Spinal cord (tissue), 10 donors: Measurements from ENCODE around the gene PLEKHJ1. TPM values are rescaled to one million over a fixed set of nuclear protein-coding genes. Genes with fewer than 3 reads are reported as not detected.

Experiments used
- DNase-seq, 6 donors: peaks; one replicate each; pipeline versions ENCODE4 v3.0.0 to v3.0.0-alpha.2; 2013 to 2015; ENCODE audit warnings: low spot score in 6 of 6, low read depth in 4 of 6
- H3K27ac ChIP-seq: one replicate; pipeline ENCODE4 v1.5.1; 2013; ENCODE audit warnings: low read depth, low read length, control low read depth
- H3K27me3 ChIP-seq: one replicate; pipeline ENCODE4 v1.6.1; 2013; ENCODE audit warnings: low read length; ENCODE audit not compliant: control insufficient read depth, insufficient read depth
- H3K36me3 ChIP-seq: one replicate; pipeline ENCODE4 v1.6.1; 2013; ENCODE audit warnings: low read length; ENCODE audit not compliant: control insufficient read depth, insufficient read depth
- H3K4me1 ChIP-seq: one replicate; pipeline ENCODE4 v1.6.1; 2013; ENCODE audit warnings: low read length; ENCODE audit not compliant: control insufficient read depth, insufficient read depth
- H3K4me3 ChIP-seq: one replicate; pipeline ENCODE4 v1.5.1; 2013; ENCODE audit warnings: low read depth, low read length, control low read depth
- H3K9me3 ChIP-seq: one replicate; pipeline ENCODE4 v1.6.1; 2013; ENCODE audit warnings: low read length; ENCODE audit not compliant: control insufficient read depth, insufficient read depth
- WGBS: methylation state at CpG from one replicate; pipeline ENCODE4 v1.1.5; 2013; ENCODE audit warnings: missing lambda C conversion rate; ENCODE audit not compliant: insufficient coverage; 5-methylcytosine and 5-hydroxymethylcytosine counted together
- polyA plus RNA-seq, 2 donors: library from polyadenylated mRNA; unstranded; fragments of 120-200 nt; gene quantifications; one replicate each; pipeline ENCODE4 v1.2.1, GENCODE V29; 2013; ENCODE audit not compliant: insufficient read length in 2 of 2
- total RNA-seq, 2 donors: library from RNA; depleted of rRNA in 1 of 2; stranded (reverse); fragments of 120-200 nt in 1 of 2; fragments of >200 nt in 1 of 2; gene quantifications; one replicate each; pipeline versions ENCODE4 v1.2.3 to v1.2.4, GENCODE V29; 2013 to 2014
- donor health status: healthy.

PLEKHJ1 gene
- total and polyA plus RNA-seq, 4 donors, result 46.5 to 106 (median 84.2) TPM

DNA sequence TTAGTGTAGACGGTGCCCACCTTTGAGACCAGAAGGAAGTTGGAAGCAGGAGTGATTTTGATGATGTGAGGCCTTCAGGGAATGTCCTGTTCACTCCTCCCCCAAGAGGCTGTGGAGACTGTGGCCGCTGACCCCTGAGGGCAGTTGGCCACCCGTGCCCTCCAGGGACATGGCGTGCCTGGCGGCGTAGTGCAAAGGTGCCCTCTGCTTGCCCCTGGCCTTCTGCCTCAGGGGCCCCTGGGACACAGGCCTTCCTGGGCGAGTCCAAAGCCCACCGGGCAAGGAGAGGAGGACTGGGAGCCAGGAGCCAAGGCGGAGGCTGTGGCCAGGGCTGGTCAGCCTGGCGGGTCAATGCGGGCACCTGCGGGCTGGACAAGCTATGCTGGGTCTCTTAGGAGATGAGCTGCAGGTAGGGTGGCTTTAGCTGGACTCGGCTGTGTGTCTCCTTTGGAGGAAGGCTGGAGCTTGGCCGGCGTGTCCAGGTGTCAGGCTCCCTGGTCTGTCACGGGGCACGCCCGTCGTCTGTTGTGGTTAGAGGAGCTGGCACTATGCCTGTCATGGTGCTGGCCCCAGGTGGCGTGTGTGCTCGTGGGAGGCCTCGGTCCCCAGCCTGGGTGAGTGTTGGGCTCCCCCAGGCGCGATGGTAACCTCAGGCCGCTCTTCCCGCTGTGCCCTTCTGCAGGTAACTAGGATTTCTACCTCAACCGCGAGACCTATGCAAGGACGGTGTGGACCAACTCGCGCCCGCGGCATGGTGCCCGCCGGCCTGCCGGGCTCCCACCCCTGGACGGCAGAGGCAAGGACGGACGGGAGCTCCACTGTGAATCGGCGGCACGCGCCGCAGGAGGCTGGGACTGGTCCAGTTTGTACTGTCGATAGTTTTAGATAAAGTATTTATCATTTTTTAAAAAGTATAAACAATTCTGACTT is 6.8 kb downstream of the PLEKHJ1 start:
- no peak overlapping the region for H3K27ac ChIP-seq
- no peaks in the 10 kb centered on the region for H3K9me3 ChIP-seq
- DNase-seq, result no peak
- H3K27me3 ChIP-seq, result no peaks in the 10 kb centered on the region
- no peak overlapping the region for H3K4me3 ChIP-seq
- H3K36me3 ChIP-seq, result peaks cover 100% of the 10 kb centered on the region
- 93% methylated on average over 35 of the region's 45 CpGs for WGBS
- peaks cover 16% of the 10 kb centered on the region for H3K4me1 ChIP-seq

- Histone ChIP-seq H3K36me3 (peaks cover 100% of the 10 kb centered on the region), H3K27ac (no peak overlapping the region), H3K4me1 (peaks cover 7% of the 10 kb centered on the region), H3K9me3 (no peaks in the 10 kb centered on the region), H3K4me3 (no peak overlapping the region), H3K27me3 (no peaks in the 10 kb centered on the region)
- WGBS, result 93% methylated on average over 48 of the region's 48 CpGs
- no peak for DNase-seq
Measured at GRCh38 chr19:2228157-2229030, 7.7 kb downstream of the PLEKHJ1 start.

DNA sequence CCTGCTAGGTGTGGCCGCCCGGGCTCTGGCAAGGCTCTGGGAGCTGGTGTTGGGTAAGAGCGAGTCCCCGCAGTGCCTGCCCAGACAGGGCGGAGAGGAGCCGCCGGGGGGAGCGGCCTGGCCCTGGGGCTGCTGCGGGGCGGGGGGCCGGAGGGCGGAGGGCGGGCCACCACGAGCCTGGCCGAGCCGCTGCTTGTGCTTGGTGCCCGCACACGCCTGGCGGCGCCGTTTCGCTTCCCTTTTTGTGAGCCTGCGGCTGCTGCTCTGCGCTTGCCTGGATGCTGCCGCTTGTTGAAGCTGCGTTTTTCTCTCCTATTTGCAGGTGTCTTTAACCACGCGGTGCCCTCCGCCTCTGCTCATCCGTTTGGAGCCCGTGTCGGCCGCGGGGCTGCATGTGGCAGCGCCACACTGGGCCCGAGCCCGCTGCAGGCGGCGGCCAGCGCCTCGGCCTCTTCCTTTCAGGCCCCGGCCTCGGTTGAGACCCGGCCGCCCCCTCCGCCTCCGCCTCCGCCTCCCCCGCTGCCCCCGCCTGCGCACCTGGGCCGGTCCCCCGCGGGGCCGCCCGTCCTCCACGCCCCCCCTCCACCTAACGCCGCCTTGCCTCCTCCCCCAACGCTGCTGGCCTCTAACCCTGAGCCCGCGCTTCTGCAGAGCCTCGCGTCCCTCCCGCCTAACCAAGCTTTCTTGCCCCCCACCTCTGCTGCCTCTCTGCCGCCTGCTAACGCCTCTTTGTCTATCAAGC is 8.5 kb downstream of the PLEKHJ1 start:
- Histone ChIP-seq H3K27ac (no peak overlapping the region), H3K4me1 (no peaks in the 10 kb centered on the region), H3K9me3 (no peaks in the 10 kb centered on the region), H3K27me3 (no peaks in the 10 kb centered on the region), H3K36me3 (peaks cover 100% of the 10 kb centered on the region), H3K4me3 (no peak overlapping the region)
- no peak for DNase-seq
- 90% methylated on average over 58 of the region's 67 CpGs for WGBS

- Histone ChIP-seq H3K36me3 (peaks cover 100% of the 10 kb centered on the region), H3K27me3 (no peaks in the 10 kb centered on the region), H3K4me3 (no peak overlapping the region), H3K27ac (no peak overlapping the region), H3K4me1 (peaks cover under 1% of the 10 kb centered on the region), H3K9me3 (no peaks in the 10 kb centered on the region)
- WGBS, result 95% methylated on average over 53 of the region's 53 CpGs
- DNase-seq, result no peak
Measured at GRCh38 chr19:2226840-2227360, 9.2 kb downstream of the PLEKHJ1 start.

GRCh38 chr19:2226051-2226839 is 9.9 kb downstream of the PLEKHJ1 start:
- WGBS, result 95% methylated on average over 56 of the region's 59 CpGs
- no peak overlapping the region for H3K27ac ChIP-seq
- DNase-seq, result no peak

DNA sequence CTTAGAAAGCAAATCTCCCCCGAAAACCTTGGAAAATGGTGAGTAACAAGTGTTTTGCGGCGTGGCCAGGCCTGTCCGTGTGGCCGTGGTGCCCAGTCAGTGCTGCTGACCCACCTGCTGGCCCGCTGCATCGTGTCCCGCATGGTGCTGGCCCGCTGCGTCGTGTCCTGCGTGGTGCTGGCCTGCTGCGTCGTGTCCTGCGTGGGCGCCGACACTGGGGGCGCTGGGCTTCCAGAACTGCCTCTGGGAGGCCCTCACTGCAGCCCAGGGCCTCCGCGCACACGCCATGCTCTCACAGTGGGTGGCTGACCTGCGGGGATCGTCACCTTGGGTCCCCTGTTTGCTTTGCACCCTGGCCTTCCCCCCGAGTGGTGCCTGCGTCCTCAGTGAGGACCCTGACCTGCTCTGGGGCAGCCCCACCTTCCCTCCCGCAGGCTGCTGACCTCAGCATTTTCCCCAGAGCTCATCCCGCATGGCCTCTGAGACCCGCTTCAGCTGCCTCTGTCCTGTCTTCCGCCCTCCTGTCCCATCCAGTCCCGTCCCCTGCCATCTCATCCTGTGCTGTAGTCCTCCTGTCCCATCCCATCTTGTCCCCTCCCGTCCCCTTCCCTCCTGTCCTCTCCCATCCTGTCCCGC is 10.6 kb downstream of the PLEKHJ1 start:
- Histone ChIP-seq H3K9me3 (no peaks in the 10 kb centered on the region), H3K4me1 (peaks cover 14% of the 10 kb centered on the region), H3K4me3 (no peak overlapping the region), H3K27ac (no peak overlapping the region), H3K27me3 (no peaks in the 10 kb centered on the region), H3K36me3 (peaks cover 99% of the 10 kb centered on the region)
- WGBS, result 94% methylated on average over 32 of the region's 32 CpGs
- no peak for DNase-seq

More at GRCh38 chr19:2226051-2226839, 9.9 kb downstream of the PLEKHJ1 start:
- Histone ChIP-seq H3K4me3 (no peak overlapping the region), H3K4me1 (peaks cover 7% of the 10 kb centered on the region), H3K27me3 (no peaks in the 10 kb centered on the region), H3K9me3 (no peaks in the 10 kb centered on the region), H3K36me3 (peaks cover 100% of the 10 kb centered on the region)

GRCh38 chr19:2224754-2225349 is 11.3 kb downstream of the PLEKHJ1 start:
- peaks cover 99% of the 10 kb centered on the region for H3K36me3 ChIP-seq
- H3K4me1 ChIP-seq, result peaks cover 20% of the 10 kb centered on the region
- no peak for DNase-seq
- 90% methylated on average over 12 of the region's 13 CpGs for WGBS
- no peaks in the 10 kb centered on the region for H3K27me3 ChIP-seq
- no peak overlapping the region for H3K4me3 ChIP-seq
- H3K27ac ChIP-seq, result no peak overlapping the region
- H3K9me3 ChIP-seq, result no peaks in the 10 kb centered on the region

GRCh38 chr19:2223959-2224358 is 12.2 kb downstream of the PLEKHJ1 start:
- Histone ChIP-seq H3K4me1 (peaks cover 25% of the 10 kb centered on the region), H3K9me3 (no peaks in the 10 kb centered on the region), H3K36me3 (peaks cover 99% of the 10 kb centered on the region), H3K27ac (no peak overlapping the region), H3K4me3 (no peak overlapping the region), H3K27me3 (no peaks in the 10 kb centered on the region)
- WGBS, result 93% methylated on average over 11 of the region's 14 CpGs
- no peak for DNase-seq
